HG03575 (cell line): ENCODE measurements around the gene TSPAN4.

ENCODE experiments used
- ATAC-seq: cut with Tn5 transposase; IDR thresholded peaks from one replicate; pipeline ENCODE4 v1.9.1; 2021; ENCODE audit not compliant: unreplicated experiment, insufficient number of reproducible peaks, low FRiP score; ENCODE audit errors: extremely low read depth

TSPAN4 gene

GRCh38 chr11:803467-803742 is 39.2 kb upstream of the TSPAN4 start:
- no peak for ATAC-seq

- no peak for ATAC-seq
Measured at GRCh38 chr11:803770-804598, 38.7 kb upstream of the TSPAN4 start.

- ATAC-seq, result no peak
Measured at GRCh38 chr11:804599-804964, 38.1 kb upstream of the TSPAN4 start.

GRCh38 chr11:808427-809286 is 34.0 kb upstream of the TSPAN4 start:
- no peak for ATAC-seq

GRCh38 chr11:809287-810039 is 33.2 kb upstream of the TSPAN4 start, which contains the start of gene RPLP2:
Gene RPLP2, plus strand, starts transcription at chr11:809967. Its CDS starts 268 bp downstream, at chr11:810235.
- peak; percentile 38 for ATAC-seq

- no peak for ATAC-seq
Measured at GRCh38 chr11:810040-810567, 32.5 kb upstream of the TSPAN4 start.

- no peak for ATAC-seq
Measured at GRCh38 chr11:811446-812245, 31.0 kb upstream of the TSPAN4 start.

GRCh38 chr11:812390-812789 is 30.3 kb upstream of the TSPAN4 start:
- ATAC-seq, result no peak

- no peak for ATAC-seq
Measured at GRCh38 chr11:813072-813455, 29.6 kb upstream of the TSPAN4 start.

- ATAC-seq, result no peak
Measured at GRCh38 chr11:813456-814096, 29.1 kb upstream of the TSPAN4 start.

GRCh38 chr11:815675-816432 is 26.8 kb upstream of the TSPAN4 start:
- no peak for ATAC-seq

GRCh38 chr11:816433-816779 is 26.2 kb upstream of the TSPAN4 start:
- no peak for ATAC-seq

GRCh38 chr11:818396-819128 is 24.1 kb upstream of the TSPAN4 start, which contains the start of gene PNPLA2:
Gene PNPLA2, plus strand, starts transcription at chr11:818914. Its CDS starts 805 bp downstream, at chr11:819719.
- ATAC-seq, result no peak

- ATAC-seq, result no peak
Measured at GRCh38 chr11:819129-819931, 23.3 kb upstream of the TSPAN4 start.

GRCh38 chr11:819943-820649 is 22.6 kb upstream of the TSPAN4 start:
- ATAC-seq, result no peak
